ENCODE results near the gene COL5A1.
"Not testable (repeated sequence)": the region's sequence is repeated elsewhere in the genome, so short reads cannot be mapped to it uniquely, and the experiment has no call there.

COL5A1 gene

DNA sequence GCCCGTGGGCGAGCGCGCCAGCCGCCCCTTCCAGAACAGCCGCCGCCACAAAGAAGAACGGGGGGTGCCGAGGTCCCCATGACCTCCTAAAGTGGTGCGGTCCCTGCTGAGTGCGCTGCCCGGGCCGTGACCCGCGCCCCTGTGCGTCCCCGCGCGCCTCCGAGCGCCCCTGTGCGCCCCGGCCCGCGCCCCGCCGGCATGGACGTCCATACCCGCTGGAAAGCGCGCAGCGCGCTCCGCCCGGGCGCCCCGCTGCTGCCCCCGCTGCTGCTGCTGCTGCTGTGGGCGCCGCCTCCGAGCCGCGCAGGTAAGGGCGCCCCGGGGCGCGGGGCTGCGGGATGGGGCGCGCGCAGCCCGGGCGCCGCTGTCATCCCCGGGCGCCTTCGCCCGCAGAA lies 384 bp downstream of the COL5A1 start:
- DNase-seq = no peak

DNA sequence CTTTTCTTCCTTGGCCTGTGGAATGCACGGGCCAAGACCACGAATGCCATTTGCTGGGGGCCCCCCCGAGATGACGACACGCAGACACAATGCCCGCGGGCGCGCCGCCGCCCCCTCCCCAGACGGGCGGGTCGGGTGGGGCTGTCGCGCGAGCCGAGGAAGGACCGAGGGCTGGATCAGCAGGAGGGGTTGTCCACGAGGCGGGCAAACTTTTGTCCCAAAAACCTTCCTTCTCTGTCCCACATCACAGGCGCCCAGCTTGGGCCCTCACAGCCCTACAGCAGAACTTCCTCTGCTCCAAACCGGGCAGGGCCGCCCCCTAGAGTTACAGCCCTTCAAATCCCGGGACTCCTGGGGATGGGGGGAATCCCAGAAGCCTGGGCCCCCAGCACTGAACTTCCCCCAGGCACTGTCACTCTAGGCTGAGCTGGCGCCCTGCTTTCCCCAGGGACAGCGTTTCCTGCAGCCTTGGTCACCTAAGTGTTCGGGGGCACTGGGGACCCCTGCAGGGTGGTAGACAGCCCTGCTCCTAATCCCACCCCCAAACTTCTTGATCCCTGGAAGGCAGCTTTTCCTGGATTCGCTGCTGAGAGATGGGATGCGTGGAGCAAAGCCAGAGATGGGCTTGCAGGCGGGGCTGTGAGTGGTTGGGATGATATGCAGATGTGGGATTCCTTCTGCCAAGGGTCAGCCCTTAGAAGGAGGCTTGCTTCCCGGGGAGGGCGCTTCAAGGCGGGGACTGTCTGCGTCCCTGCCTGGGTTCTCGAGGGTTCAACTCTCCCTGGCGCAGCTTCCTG lies 980 bp downstream of the COL5A1 start:
- no peak for DNase-seq

DNA sequence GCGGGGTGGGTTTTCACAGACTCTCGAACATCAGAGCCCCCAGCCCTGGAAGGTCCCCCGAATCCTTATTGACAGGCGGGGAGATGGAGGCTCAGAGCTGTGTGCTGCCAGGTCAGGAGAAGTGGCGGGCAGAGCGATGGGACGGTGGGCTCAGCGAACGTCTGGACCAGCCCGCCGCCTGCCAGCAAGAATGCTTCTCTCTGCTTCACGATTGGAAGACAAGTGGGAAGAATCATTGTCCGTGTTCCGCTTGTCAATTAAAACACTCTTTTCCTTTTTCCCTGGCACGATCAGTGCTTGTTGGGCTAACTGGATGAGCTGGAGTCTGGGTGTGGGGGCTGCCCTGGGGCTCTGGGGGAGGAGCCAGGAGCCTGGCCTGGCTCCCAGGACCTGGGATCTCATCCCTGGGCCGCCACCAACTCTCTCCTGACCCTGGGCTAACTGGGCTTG lies 1.6 kb downstream of the COL5A1 start:
- no peak for DNase-seq

DNA sequence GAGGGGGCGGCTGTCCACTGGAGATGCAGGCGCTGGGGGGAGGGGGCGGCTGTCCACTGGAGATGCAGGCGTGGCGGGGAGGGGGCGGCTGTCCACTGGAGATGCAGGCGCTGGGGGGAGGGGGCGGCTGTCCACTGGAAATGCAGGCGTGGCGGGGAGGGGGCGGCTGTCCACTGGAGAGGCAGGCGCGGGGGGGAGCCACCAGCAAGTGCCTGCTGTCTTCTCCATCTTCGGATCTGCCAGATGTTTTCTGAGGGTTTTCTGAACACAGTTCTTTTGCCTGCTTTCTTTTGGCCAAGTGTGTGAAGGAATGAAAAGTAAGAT lies 2.8 kb downstream of the COL5A1 start:
- DNase-seq = not testable (repeated sequence)

DNA sequence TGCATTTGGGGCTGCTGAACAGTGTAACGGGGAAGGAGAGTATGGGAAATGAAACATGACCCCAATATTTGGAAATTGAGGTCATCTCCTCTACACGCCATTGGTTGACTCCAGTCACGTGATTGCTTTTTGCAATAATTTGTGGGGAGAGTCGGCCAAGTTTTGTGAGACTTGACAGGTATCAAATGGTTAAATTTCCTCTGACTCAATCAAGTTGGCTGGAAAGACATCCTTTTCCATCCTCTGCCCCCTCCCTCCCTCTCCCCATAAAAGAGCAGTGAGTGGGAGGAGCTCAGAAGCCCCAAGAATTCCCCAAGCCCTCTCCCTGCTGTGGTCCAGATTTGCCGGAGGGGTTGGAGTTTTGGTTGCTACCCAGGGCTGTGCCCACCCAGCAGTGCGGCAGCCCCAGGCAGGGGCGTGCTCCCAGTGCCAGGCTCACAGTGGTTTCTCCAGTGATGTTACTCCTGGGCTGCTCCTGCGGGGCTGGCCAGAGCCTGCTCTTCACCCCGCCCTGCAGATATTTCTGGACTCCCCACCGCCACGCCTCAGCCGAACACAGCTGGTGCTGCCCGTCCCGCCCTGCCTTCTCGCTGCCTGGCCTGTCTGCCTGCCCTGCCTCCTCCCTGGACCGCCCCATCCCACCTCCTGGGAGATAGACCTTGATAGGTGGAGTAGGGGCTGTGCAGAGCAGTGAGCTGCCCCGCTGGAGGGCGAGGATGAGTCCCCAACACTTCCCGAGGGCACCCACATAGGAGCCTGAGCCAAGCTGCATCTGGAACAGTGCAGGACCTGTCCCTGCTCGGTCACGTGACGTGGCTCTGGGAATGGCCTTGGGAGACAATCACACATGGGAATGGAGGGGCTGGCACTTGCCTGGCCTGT lies 3.4 kb downstream of the COL5A1 start:
- DNase-seq = no peak

DNA sequence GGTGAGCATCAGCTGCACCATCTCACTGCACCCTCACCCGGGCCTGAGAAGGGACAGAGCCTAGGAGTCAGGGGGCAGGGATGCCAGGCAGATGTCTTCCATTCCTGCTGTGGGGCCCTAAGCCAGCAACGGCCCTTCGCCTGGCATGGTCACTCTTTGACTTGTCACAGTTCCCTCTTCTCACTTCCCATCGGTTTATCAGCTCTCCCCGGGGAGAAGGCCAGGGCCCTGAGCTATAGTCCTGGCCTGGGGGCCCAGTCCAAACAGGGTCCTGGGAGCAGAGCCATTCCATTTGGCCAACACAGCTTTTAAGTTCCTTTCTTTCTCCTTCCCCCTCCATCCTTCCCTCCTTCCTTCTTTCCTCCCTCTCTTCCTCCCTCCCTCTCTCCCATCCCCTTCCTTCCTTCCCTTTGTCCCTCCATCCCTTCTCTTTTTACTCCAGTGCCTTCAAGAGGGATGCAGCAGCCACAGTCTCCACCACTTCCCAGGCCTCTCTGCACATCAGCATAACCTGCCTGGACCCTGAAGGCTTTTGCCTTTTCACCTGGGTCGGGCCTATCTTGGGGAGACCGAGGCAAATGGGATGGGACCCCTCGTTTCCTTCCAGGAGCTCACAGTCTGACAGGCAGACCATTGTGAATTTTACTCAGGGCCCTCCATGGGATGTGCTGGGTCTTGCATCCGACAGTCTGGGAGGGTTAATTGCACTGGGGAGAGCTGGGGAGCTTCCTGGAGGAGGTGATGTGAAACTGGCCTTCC lies 4.2 kb downstream of the COL5A1 start:
- no peak for DNase-seq

DNA sequence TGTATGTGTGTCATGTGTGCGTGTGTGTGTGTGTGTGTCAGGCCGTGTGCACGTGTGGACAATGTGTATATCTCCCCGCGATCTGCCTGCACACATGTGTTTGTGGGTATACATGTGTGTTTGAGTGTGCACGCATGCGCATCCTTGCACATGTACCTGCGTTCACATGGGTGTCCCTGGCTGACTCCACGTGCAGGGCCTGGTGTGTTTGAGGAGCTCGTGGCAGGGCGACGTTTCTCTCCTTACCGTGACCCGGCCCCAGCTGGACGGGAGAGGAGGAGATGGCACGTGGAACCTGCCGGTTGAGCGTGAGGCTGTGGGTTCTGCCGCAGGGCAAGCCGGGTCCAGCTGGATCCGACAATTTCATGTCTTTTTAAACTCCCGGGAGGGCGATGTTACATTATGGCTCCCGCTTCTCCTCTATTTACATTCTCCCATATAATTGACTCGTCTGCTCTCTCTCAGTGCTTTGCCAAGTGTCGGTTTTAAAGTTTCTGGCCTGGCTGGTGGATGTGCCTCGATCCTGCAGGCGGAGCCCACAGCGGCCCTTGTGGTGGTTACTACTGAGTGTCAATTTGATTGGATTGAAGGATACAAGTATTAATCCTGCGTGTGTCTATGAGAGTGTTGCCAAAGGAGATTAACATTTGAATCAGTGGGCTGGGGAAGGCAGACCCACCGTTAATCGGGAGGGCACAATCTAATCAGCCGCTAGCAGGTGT lies 5.9 kb downstream of the COL5A1 start:
- DNase-seq = no peak

DNA sequence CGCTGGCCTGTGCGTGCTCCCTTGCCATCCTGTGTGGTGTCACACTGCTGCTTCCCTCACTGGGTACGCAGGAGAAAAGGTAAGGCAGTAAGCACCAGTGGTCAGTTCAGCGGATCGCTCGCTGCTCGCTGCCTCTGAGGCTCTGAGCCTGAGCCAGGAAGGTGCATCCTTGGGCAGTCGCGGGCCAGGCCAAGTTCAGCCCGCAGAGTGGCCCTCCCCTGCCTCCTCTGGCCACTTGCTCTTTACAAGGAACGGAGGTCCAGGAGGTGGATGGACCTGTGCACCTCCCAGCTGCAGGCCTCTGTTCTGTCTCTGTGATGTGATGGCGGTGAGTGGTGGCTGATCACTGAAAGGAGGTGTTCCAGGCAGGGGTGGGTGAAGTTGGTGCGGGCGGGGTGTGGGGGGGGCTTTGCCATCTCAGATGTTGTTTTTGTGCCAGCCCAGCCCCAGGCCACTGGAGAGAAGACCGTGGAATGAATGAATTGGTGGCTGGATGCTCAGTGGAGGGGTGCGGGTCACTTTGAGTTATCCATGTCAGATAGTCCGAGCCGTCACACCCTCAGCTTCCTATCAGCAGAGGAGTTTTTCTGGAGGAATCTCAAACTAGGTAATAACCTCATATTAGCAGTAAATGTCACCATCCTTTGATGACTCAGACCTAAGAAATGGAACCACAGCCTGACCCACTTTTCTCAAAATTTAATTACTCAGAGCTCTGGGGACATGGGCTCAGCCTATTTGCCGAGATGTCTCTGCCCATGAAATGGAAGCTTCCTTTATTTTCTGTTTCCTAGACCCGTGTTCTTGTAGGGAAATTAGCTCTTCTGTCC lies 7.3 kb downstream of the COL5A1 start:
- no peak for DNase-seq

DNA sequence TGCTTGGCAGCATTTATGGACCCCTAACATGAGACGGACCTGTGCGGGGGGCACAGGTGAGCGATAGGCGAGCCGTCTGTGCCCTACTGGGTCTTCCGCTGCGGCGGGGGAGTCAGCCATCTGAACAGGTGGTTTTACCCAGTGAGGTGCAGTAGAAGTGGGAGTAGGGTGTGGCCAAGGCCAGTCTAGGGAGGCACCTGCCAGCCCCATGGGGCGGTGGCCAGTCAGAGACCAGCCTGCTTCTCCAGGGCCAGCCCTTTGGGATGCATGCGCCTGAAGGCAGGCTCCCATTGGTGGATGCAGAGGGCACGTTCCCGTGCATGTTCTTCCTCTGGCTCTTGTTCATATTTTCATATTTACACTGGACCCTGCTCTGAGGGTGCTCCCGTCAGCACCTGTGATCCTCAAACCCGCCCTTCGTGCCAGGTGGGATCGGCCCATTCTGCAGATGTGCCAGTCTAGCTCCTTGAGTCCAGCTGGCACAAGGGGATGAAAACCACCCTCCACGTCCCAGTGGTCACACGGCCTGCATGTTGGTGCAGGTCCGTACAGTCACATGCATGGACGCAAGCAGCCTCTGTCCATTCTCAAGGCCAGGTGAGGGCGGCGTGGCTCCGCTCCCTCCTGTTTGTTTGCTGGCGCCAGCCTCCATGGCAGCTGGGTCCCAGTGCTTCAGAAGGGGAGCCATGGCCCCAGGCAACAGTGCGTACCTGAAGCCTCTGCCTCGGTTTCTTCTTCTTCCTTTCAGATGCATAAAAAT lies 9.0 kb downstream of the COL5A1 start:
- DNase-seq = no peak

DNA sequence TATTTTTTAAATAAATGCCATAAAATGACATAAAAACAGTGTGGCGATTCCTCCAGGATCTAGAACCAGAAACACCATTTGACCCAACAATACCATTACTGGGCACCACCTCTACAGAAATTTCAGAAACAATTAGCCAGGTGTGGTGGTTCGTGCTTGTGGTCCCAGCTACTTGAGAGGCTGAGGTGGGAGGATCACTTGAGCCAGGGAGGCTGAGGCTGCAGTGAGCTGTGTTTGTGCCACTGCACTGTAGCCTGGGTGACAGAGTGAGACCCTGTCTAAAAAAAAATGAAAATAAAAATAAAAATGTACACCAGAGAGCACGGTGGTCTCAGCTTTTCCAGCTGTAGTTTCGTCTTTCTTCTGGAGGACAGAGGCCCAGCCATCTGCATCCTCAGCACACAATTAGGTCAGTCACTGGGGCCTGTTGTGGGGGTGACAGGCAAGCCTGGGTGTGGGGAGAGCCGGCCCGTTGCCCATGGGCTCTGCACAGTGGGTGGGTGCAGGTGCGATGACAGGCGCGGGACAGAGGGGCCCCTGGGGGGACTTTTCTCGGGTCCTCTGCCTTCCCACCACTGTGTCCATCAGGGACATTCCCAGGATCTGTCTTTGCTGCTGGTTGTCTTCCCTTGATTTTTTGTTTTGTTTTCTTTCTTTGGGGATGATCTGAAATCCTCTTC lies 9.8 kb downstream of the COL5A1 start:
- no peak for DNase-seq

DNA sequence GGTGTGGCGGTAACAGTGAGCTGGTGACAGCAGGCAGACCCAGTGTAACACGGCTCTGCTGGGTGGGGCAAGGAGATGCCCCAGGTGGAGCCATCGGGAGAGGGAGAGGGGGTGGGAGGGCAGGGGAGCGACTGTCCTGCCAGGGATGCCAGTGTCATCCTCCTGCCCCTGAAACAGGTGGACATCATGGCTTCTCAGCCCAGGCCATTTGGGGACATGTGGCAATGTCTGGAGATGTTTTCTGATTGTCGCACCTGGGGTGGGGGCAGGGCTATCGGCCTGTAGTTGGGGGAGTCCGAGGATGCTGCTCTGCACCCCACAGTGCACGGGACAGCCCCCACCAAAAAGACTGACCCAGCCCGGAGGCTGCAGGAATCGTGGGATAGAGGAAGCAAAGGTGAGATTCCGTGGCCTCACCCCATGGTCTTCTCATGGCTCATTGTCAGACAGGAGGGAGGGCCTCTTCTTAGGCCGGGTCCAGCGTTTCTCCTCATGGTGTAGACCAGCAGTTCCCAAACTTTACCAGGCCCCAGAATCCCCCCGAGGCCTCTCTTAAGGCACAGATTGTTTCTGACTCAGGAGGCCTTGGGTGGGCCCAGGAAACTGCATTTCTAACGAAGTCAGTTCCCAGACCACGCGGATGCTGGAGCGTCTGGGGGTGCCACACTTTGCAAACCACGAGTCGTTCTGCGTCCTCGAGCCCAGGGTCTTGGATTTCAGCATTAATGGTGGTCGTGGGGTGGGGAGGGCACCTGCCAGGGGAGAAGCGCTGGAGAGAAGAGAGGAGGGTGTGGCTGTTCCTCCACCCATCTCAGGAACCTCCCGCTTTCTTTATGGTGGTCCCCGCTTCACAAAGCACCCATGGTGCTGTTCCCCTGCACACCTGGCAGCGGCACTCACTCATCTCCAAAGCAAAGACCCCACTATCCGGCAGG lies 11.0 kb downstream of the COL5A1 start:
- DNase-seq = no peak

DNA sequence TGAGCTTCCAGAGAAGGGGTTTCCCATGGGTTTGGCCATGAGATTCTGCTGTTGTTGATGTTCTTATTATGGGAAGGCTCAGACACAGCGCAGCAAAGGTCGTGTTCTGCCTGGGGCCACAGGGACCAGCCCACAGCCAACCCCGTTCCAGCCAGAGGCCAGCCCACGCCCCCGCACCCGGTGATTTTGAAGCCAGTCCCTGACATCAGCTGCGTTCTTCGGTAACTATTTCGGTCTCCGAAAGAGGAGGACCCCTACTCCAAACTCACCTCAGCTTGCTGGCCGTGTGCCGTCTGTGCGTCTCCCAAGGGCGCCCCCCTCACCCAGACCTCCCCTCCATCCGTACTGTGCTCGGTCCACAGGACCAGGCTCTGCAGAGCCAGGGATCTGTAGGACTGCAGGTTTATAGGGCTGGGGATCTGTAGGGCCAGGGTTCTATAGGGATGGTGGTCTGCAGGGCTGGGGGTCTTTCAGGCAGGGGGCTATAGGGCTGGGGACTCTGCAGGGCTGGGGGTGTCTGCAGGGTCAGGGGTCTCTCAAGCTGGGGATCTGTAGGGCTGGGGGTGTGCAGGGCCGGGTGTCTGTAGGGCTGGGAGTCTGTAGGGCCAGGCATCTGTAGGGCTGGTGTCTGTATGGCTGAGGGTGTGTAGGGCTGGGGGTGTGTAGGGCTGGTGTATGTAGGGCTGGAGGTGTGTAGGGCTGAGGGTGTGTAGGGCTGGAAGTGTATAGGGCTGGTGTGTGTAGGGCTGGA lies 11.8 kb downstream of the COL5A1 start:
- no peak for DNase-seq

DNA sequence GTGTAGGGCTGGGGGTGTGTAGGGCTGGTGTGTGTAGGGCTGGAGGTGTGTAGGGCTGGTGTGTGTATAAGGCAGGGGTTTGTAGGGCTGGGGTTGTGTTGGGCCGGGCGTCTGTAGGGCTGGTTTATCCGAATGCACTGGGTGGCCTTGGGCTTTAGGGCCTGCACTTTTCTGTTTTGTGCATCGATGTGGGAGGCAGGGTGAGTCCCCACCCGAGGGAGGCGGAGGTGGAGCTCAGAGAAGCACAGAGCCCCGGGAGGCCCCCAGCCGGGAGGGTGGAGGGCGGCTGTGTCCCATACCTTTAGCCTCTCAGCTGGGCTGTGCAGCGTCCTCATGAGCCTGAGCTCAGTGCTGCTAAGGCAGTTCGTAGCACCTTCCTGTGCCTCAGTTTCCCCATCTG lies 13.5 kb downstream of the COL5A1 start:
- no peak for DNase-seq

DNA sequence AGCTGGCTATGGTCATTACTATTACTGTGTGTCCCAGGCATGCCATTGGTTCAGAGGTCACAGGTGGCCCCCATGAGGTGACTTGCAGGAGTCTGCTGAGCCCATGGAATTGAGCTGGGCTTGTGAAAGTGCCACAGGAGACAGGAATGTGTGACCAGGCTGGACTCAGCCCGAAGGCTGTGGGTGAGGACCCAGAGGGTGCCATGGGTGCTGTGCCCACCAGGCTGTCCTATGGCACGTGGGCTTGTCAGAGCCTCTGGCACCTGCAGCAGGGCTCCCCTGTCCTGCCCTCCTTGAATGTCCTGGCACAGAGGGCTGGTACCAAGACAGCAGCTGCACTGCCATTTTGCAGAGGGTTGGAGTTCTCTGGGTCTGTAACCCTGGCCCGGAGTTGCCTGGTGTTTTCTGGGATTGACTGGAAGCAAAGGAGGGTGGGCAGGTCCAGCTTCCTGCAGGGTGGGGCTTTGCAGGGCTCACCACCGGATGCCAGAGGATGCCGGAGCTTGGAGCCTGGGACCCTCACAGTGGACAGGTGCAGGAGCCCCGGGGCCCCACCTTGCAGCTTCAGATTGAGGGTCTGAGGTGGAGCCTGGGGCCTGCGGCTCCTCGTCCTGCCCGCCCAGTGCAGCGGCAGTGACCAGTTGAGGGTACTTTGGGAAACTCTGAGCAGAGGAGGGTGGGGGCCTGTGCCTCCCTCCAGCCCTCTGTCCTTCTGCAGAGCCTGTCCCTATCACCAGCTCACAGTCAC lies 14.2 kb downstream of the COL5A1 start:
- DNase-seq = no peak

DNA sequence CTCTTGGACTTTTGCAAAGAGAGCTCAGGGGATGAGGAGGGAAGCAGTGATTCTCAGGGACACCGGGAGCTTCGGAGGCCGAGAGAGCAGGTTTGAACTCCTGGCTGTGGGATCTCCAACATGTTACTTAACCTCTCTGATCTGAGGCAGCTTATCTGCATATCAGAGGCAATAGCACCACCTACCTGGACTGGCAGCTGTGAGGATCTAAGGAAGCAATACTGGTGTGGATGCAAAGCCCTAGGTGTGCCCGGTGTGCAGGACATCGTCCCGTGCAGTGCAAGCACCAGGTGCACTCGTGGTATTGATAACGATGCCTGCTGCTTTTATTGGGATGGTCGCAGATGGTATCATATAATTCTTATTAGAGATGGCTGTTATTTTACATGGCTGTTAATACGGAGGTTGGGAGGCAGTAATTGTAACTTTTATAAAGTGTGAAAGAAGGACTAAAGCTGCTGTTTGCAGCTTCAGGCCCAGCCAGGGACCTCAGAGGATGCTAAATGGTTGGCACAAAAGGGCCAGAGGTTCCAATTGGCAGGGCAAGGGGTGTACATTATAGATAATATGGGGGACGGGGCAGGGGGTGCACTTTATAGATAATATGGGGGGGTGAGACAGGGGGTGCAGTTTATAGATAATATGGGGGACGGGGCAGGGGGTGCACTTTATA lies 14.9 kb downstream of the COL5A1 start:
- no peak for DNase-seq

DNA sequence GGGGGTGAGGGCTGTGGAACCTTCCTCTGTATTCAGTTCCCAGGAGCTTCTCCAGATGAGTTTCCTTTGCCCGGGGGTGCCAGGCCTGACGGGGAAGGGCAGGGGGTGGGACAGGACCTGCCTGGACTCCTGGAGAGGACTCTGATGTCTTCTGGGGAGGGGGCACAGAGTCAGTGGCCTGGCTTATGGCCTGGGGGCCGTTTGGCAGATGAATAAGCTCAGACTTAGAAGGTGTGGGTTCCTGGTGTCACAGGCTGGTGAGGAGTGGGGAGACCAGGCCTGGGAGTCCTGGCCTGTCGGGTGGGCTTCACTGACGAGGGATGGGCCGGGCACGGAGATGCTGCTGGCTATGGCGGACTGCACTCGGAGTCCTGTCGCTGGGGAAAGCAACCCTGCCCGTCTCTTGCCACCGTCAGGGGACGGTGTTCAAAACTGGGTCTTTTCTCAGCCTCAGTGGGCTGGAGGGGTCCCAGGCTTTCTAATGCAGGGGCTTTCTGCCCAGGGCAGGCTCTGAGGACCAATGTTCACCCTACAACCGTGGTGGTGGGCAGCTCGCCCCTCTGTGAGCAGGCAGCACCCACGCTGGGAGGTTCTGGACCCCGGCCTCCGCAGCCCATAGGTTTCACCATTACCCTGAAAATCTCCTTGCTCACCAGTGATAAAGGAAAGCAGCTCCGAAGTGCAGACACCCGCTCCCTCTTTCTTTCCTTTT lies 16.2 kb downstream of the COL5A1 start:
- no peak for DNase-seq
